GM18909 (cell line): Measurements from ENCODE around the gene GNG2.

Experiments
- ATAC-seq: cut with Tn5 transposase; IDR thresholded peaks from one replicate; pipeline ENCODE4 v1.9.1; 2021; ENCODE audit warnings: mild to moderate bottlenecking; ENCODE audit not compliant: unreplicated experiment, poor library complexity

Gene GNG2

DNA sequence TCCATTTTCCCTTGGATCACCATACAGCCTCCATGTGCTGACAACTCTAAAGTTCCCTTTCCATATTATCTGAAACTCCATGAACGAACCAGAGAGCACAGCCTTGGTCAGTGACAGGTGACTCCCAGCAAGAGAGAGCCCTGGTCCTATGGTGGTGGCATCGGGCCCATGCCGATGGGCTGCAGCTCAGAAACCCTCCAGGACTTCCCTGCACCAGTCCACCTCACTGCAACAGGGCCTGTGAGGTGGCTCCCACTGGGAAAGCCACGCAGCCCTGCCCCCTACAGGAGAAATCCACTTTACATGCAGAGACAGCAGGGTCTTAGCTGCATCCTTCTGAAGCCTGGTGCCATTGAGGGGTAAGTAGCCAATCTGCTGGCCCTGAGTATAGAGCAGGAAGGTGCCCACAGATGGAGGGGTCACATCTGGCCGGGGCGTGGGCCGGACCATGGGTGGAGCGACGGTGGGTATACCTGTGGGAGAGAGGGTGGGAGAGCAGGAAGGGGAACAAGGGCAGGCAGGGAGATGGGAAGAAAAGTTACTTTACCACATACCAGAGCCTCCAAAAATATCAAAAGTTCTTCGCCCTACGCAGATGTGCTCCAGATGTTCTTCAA is 153.7 kb downstream of the GNG2 start:
- no peak for ATAC-seq

DNA sequence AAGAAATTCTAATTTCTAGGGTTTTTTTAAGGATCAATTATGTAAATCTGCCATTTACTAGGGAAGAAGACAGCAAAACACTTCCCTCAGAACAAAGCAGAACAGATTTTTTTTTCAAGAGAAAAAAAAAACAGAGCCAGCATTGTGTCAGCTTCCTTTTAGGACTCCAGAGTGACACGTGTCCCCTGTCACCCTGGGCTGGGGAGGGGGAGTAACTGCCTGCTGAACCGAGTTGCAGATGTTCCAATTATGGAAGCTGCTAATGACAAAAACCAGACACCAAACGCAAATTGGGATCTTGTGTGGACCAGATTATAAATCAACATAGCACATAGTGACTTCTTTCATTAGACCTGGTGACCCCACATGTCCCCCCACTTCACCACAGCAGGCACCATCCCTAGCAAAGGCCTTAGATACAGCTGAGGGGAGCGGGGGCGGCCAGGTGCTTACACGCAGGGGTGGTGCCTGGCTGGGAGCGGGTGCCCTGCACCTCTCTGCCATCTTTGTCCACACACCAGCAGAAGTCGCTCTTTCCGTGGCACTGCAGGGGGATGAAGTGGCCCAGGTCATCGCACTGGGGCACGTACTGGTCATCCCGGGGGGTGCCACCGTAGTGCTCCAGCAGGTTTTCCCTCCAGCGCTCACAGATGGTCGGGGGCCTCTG is 154.3 kb downstream of the GNG2 start:
- no peak for ATAC-seq

- ATAC-seq: no peak
Observed at GRCh38 chr14:52015411-52016030, 155.1 kb downstream of the GNG2 start.

DNA sequence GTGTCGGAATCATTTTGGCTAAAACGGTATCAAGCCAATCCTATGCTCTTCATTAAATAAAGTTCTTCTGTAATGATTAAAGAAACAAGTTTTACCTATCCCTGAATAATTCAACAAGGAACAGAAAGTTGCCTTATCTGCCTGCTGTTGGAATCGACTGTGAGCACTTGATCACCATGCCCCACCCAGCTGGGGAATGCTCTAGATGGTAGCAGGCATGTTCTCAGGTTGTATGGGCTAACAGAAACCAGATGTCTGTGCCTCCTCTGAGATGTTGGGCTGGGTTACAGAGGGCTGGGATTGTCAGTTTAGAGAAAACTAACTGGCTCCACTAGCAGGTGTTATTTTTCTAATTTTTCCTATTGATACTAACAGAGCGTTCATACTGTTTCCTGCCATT is 157.8 kb downstream of the GNG2 start:
- no peak for ATAC-seq

DNA sequence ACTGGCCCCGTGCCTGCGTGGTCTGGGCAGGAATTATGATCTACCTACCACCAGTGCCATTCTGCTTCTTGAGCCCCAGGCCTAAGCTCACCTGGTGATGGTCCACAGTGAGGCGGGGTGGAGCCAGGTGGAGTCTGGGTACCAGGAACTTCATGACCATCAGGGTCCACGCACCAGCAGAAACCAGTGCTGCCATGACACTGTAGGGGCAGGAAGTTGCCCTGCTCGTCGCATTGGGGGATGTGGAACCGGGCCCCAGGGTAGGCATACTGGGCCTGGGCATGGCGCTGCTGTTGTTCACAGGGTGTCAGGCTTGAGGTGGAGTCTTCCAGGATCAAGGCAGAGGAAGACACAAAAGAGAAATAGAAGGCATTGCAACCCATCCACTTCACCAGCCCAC is 158.6 kb downstream of the GNG2 start:
- no peak for ATAC-seq
